GM12801 (cell line): ENCODE data around the gene NDUFV1.

ENCODE experiments used
- CTCF ChIP-seq: IDR thresholded peaks from one replicate; pipeline ENCODE4 v1.5.1; 2011; ENCODE audit warnings: control low read depth; ENCODE audit not compliant: insufficient read length; ENCODE audit errors: extremely low read depth

NDUFV1 gene

GRCh38 chr11:67612751-67613150 lies 6.0 kb downstream of the NDUFV1 start:
- TF ChIP-seq CTCF: no peak

GRCh38 chr11:67613313-67613959 lies 6.7 kb downstream of the NDUFV1 start:
- no peak for TF ChIP-seq CTCF

GRCh38 chr11:67613960-67614715 lies 7.4 kb downstream of the NDUFV1 start:
- TF ChIP-seq CTCF: no peak

GRCh38 chr11:67614730-67615714 lies 8.3 kb downstream of the NDUFV1 start:
- no peak for TF ChIP-seq CTCF

- TF ChIP-seq CTCF: no peak
These were observed 9.1 kb downstream of the NDUFV1 start for GRCh38 chr11:67615728-67616430.

GRCh38 chr11:67616431-67617242 lies 9.9 kb downstream of the NDUFV1 start:
- TF ChIP-seq CTCF: no peak
